ENCODE data around the gene SPEG.

Gene SPEG

GRCh38 chr2:219395609-219396008, 39.0 kb upstream of the SPEG start:
- Histone ChIP-seq H3K4me1 (ENCODE audit: control insufficient read depth, insufficient read depth, low read length, poor library complexity, severe bottlenecking) (peaks cover 17% of the 10 kb centered on the region), H3K4me3 (ENCODE audit: extremely low read depth, insufficient read depth, low read length, poor library complexity, severe bottlenecking) (no peak overlapping the region), H3K36me3 (ENCODE audit: control insufficient read depth, insufficient read depth, low read length) (no peaks in the 10 kb centered on the region), H3K9me3 (ENCODE audit: control insufficient read depth, low read length) (peaks cover 4% of the 10 kb centered on the region), H3K27ac (ENCODE audit: low read depth, low read length, severe bottlenecking) (no peak overlapping the region)
- WGBS, 2 experiments (ENCODE audit: insufficient coverage in 2 of 2), result 95 to 100% methylated on average over 2 to 3 of the region's 3 CpGs

DNA sequence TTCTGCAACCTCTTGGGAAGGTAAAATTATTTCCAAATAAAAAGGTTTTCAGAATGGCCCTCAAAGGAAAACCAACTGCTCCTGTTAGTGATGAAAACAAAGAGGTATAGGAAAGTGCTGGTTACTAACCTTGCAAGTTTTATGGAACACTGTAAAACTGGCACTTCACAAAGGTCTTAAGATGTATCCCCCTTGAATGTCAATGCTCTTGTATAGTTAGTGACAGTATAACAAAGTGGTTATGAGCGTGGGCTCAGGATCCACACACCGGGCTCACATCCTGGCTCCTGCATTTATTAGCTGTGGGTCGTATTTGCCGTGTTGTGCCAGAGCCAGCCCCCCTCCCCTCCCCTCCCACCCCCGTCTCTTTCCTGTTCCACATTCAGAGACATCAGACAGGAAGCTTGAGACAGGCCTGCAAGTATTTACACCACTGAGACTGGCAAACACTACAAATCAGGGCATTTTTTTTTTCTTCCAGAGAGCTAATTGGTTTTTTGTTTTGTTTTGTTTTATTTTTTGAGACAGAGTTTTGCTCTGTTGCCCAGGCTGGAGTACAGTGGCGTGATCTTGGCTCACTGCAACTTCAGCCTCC, 37.7 kb upstream of the SPEG start:
- WGBS, 2 experiments (ENCODE audit: insufficient coverage in 2 of 2), result 81 to 87% methylated on average over 3 of the region's 6 CpGs
- Histone ChIP-seq H3K4me3 (ENCODE audit: extremely low read depth, insufficient read depth, low read length, poor library complexity, severe bottlenecking) (no peak overlapping the region), H3K4me1 (ENCODE audit: control insufficient read depth, insufficient read depth, low read length, poor library complexity, severe bottlenecking) (peaks cover 29% of the 10 kb centered on the region), H3K27ac (ENCODE audit: low read depth, low read length, severe bottlenecking) (no peak overlapping the region), H3K36me3 (ENCODE audit: control insufficient read depth, insufficient read depth, low read length) (no peaks in the 10 kb centered on the region), H3K9me3 (ENCODE audit: control insufficient read depth, low read length) (peaks cover 4% of the 10 kb centered on the region)

DNA sequence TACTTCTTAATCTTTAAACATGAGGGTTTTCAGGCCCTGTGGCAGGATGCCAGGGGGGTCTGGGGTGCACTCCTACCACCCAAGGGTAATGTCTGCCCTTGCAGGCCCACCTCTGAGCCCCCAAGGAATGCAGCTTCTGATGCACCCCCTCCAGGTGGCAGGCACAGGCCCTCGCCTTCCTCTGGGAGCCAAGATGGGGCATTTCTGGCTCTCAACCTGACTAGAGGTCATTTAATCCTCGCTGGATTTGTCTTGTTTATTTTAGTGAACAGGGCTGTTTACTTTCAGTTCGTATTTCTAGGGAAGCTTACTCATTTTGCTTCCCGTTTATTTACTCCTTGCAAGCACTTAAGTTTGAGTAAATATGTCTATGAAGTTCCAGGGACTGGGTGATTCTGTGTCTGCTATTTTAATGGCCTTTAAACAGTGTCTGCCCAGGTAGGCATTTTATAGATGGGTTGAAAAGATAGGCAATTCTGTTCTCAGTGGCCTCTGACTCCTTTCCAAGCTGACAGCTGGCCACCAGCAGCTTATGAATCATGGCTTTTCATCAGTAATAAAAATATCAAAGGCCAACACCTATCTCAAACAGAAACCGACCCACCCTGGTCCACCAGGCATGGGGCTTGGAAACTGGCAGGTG, 35.8 kb upstream of the SPEG start:
- WGBS, 2 experiments (ENCODE audit: insufficient coverage in 2 of 2), result 71 to 90% methylated on average over 4 of the region's 5 CpGs
- Histone ChIP-seq H3K36me3 (ENCODE audit: control insufficient read depth, insufficient read depth, low read length) (no peaks in the 10 kb centered on the region), H3K27ac (ENCODE audit: low read depth, low read length, severe bottlenecking) (no peak overlapping the region), H3K4me1 (ENCODE audit: control insufficient read depth, insufficient read depth, low read length, poor library complexity, severe bottlenecking) (peaks cover 39% of the 10 kb centered on the region), H3K9me3 (ENCODE audit: control insufficient read depth, low read length) (peaks cover 4% of the 10 kb centered on the region), H3K4me3 (ENCODE audit: extremely low read depth, insufficient read depth, low read length, poor library complexity, severe bottlenecking) (no peak overlapping the region)

DNA sequence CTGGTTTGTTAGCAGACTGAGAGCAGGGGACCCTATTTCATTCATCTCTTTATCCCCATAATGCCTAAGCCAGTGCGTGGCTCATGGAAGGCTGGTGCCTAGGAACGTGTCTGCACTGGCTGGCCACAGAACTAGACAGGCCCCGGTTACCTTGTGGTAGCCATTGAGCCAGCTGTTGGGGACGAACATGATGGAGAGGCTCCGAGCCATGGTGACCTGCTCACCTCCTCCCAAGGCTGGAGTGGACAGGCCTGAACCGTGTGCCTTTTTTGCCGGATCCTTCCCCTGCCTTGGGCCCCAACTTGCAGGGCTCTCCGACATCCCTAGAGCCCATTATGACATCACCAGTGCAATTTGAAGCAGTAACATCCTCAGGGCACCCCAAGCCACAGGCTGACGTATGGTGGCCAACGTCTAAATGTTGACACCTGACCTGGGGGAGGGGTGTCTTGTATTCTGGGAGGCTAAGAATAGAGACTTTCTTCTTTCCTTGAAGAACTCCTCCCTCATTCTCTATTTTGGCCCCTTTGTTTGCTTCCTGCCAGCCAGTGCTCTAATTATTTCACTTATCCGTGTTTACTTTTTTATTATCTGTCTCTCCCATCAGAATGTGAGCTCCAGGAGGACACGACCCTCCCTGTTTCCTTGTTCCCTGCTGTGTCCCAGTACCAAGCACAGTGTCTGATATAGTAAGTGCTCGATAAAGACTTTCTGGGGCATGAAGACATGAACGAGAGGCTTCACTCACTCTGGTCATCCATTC, 34.7 kb upstream of the SPEG start:
- H3K27ac ChIP-seq (ENCODE audit: low read depth, low read length, severe bottlenecking), result no peak overlapping the region
- H3K4me3 ChIP-seq (ENCODE audit: extremely low read depth, insufficient read depth, low read length, poor library complexity, severe bottlenecking), result no peak overlapping the region
- no peaks in the 10 kb centered on the region for H3K36me3 ChIP-seq (ENCODE audit: control insufficient read depth, insufficient read depth, low read length)
- WGBS, 2 experiments (ENCODE audit: insufficient coverage in 2 of 2), result 79% methylated on average over 9 to 10 of the region's 14 CpGs
- peaks cover 50% of the 10 kb centered on the region for H3K4me1 ChIP-seq (ENCODE audit: control insufficient read depth, insufficient read depth, low read length, poor library complexity, severe bottlenecking)
- peaks cover 4% of the 10 kb centered on the region for H3K9me3 ChIP-seq (ENCODE audit: control insufficient read depth, low read length)

DNA sequence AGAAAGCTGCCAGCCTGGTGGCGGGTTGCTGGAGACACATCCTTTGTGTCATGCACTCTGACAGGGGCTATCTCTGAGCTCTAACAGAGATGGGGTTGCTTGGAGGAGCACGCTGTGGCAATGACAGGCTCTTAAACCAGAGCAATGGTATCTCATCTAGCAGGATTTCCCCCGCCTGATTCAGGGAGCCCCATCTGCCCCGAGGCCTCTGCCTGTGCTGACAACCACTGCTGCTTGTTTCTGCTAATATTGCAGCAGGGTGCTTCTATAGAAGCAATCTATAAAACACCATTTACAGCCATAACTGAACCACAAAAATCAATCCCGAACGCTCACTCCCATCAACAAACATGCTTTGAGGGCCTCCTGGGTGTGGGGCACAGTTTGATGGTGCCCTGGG, 34.1 kb upstream of the SPEG start:
- Histone ChIP-seq H3K4me3 (ENCODE audit: extremely low read depth, insufficient read depth, low read length, poor library complexity, severe bottlenecking) (no peak overlapping the region), H3K9me3 (ENCODE audit: control insufficient read depth, low read length) (peaks cover 4% of the 10 kb centered on the region), H3K27ac (ENCODE audit: low read depth, low read length, severe bottlenecking) (no peak overlapping the region), H3K4me1 (ENCODE audit: control insufficient read depth, insufficient read depth, low read length, poor library complexity, severe bottlenecking) (peaks cover 56% of the 10 kb centered on the region), H3K36me3 (ENCODE audit: control insufficient read depth, insufficient read depth, low read length) (no peaks in the 10 kb centered on the region)
- WGBS, 2 experiments (ENCODE audit: insufficient coverage in 2 of 2), result 62 to 75% methylated on average over 4 of the region's 6 CpGs

DNA sequence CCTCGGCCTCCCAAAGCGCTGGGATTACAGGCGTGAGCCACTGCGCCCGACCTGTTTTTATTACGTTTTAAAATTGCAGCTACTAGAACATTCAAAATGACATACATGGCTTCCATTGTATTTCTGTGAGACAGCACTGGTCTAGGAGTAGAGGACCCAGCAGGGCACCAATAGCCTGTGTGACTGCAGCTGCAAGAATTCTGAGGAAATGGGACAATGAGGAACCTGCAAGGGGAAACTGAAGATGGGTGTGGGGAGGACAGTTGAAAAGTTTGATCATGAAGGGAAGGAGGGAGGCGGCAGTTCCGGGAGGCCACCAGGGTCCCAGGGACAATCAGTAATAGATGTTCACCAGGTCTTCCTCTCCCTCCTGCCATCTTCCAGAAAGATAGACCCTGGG, 33.0 kb upstream of the SPEG start:
- Histone ChIP-seq H3K9me3 (ENCODE audit: control insufficient read depth, low read length) (peaks cover 4% of the 10 kb centered on the region), H3K4me3 (ENCODE audit: extremely low read depth, insufficient read depth, low read length, poor library complexity, severe bottlenecking) (no peak overlapping the region), H3K4me1 (ENCODE audit: control insufficient read depth, insufficient read depth, low read length, poor library complexity, severe bottlenecking) (peaks cover 67% of the 10 kb centered on the region), H3K36me3 (ENCODE audit: control insufficient read depth, insufficient read depth, low read length) (no peaks in the 10 kb centered on the region), H3K27ac (ENCODE audit: low read depth, low read length, severe bottlenecking) (no peak overlapping the region)
- 94 to 96% methylated on average over 6 of the region's 8 CpGs for WGBS, 2 experiments (ENCODE audit: insufficient coverage in 2 of 2)

DNA sequence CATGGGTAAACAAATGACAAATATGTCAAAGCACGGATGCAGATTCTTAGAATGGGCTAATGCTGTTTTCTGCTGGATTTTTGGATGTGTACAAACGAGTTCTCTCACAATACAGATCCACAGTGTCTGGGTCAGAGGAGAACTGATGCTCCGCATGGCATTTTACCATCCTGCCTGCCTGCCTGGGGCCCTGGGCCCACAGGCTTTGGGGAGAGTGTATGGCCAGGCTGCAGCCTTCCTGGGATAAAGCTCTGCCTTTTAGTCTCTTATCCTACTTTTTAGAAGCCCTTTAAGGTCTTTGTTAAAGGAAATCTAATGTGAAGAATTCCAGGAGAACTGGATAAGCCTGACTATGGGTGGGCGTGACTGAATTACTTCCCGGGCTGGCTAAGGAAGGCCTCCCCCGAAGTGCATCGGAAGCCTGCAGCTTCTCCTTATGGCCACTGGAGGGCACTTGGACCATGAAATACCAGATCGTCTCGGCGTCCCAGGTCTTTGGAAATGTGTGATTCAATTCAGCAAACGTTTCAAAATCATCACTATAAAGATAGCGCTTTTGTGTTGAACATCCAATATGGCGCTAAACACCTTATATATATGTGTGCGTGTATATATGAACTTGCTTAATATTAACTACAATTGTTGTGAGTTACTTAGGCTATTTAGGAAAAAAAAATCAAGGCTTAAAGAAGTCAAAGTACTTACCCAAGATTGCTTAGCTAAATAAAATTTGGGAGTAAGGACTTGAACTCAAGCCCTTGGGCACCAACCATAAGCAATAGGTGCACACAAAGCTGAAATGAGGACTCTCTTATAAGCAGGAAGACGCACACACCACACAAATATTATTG, 31.8 kb upstream of the SPEG start:
- Histone ChIP-seq H3K27ac (ENCODE audit: low read depth, low read length, severe bottlenecking) (peak overlapping the region; percentile 8), H3K9me3 (ENCODE audit: control insufficient read depth, low read length) (no peaks in the 10 kb centered on the region), H3K4me1 (ENCODE audit: control insufficient read depth, insufficient read depth, low read length, poor library complexity, severe bottlenecking) (peaks cover 73% of the 10 kb centered on the region), H3K4me3 (ENCODE audit: extremely low read depth, insufficient read depth, low read length, poor library complexity, severe bottlenecking) (no peak overlapping the region), H3K36me3 (ENCODE audit: control insufficient read depth, insufficient read depth, low read length) (no peaks in the 10 kb centered on the region)
- 35 to 36% methylated on average over 6 to 7 of the region's 15 CpGs for WGBS, 2 experiments (ENCODE audit: insufficient coverage in 2 of 2)

DNA sequence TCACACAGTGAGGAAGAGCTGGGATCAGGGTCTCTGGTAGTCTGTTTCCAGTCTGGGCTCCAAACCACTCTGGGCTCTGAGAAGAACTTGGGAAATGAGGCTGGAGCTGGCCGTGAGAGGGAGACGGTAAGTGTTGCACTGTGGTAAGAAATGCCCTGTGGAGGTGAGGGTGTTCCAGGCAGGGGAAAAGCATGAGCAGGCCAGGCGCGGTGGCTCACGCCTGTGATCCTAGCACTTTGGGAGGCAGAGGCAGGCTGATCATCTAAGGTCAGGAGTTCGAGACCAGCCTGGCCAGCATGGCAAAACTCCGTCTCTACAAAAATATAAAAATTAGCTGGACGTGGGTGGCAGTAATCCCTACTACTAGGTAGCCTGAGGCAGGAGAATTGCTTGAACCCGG, 30.8 kb upstream of the SPEG start:
- WGBS, 2 experiments (ENCODE audit: insufficient coverage in 2 of 2), result 98 to 99% methylated on average over 7 to 9 of the region's 9 CpGs
- Histone ChIP-seq H3K27ac (ENCODE audit: low read depth, low read length, severe bottlenecking) (no peak overlapping the region), H3K4me1 (ENCODE audit: control insufficient read depth, insufficient read depth, low read length, poor library complexity, severe bottlenecking) (peaks cover 80% of the 10 kb centered on the region), H3K36me3 (ENCODE audit: control insufficient read depth, insufficient read depth, low read length) (no peaks in the 10 kb centered on the region), H3K4me3 (ENCODE audit: extremely low read depth, insufficient read depth, low read length, poor library complexity, severe bottlenecking) (no peak overlapping the region), H3K9me3 (ENCODE audit: control insufficient read depth, low read length) (no peaks in the 10 kb centered on the region)

DNA sequence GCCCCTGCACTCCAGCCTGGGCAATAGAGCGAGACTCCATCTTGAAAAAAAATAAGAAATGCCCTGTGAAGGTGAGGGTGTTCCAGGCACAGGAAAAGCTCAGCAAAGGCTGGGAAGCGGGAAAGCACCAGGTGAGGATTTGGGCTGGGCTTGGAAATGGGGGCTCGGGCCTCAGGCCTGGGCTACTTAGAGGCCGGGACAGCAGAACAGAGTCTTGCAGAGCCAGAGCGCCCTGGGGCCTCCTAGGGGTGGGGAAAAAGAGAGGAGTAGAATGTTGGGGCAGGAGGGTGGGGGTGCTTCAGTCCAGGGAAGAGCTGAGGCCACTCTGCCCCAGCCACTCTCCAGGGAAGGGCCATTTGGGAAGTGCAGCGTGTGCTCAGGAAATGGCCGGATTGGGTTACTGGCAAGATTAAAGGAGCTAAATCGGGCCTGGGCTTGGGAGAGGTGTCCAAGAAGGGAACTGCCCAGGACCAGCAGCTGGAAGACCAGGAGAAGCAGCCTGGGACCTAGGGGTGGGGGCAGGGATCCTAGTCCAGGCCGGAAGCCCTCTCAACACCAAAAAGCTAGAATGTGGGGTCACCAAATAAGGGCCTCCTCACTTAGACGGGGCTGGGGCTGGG, 30.2 kb upstream of the SPEG start:
- H3K4me1 ChIP-seq (ENCODE audit: control insufficient read depth, insufficient read depth, low read length, poor library complexity, severe bottlenecking), result peaks cover 80% of the 10 kb centered on the region
- peak overlapping the region; percentile 29 for H3K27ac ChIP-seq (ENCODE audit: low read depth, low read length, severe bottlenecking)
- WGBS, 2 experiments (ENCODE audit: insufficient coverage in 2 of 2), result 83 to 84% methylated on average over 8 to 9 of the region's 10 CpGs
- H3K4me3 ChIP-seq (ENCODE audit: extremely low read depth, insufficient read depth, low read length, poor library complexity, severe bottlenecking), result no peak overlapping the region
- no peaks in the 10 kb centered on the region for H3K36me3 ChIP-seq (ENCODE audit: control insufficient read depth, insufficient read depth, low read length)
- H3K9me3 ChIP-seq (ENCODE audit: control insufficient read depth, low read length), result no peaks in the 10 kb centered on the region

GRCh38 chr2:219404954-219405353, 29.7 kb upstream of the SPEG start:
- H3K27ac ChIP-seq (ENCODE audit: low read depth, low read length, severe bottlenecking), result peak overlapping the region; percentile 29

More at GRCh38 chr2:219404954-219405353, 29.7 kb upstream of the SPEG start:
- H3K4me1 ChIP-seq (ENCODE audit: control insufficient read depth, insufficient read depth, low read length, poor library complexity, severe bottlenecking), result peaks cover 74% of the 10 kb centered on the region
- 64 to 80% methylated on average over 4 to 6 of the region's 7 CpGs for WGBS, 2 experiments (ENCODE audit: insufficient coverage in 2 of 2)
- no peaks in the 10 kb centered on the region for H3K36me3 ChIP-seq (ENCODE audit: control insufficient read depth, insufficient read depth, low read length)
- no peaks in the 10 kb centered on the region for H3K9me3 ChIP-seq (ENCODE audit: control insufficient read depth, low read length)
- H3K4me3 ChIP-seq (ENCODE audit: extremely low read depth, insufficient read depth, low read length, poor library complexity, severe bottlenecking), result no peak overlapping the region

All from mesodermal cell (in vitro differentiated cells).